GM12801 (cell line): ENCODE results near the gene PRKD2.

Source experiments
- TF ChIP-seq, protein P1 (sequence below): IDR thresholded peaks from one replicate; pipeline ENCODE4 v1.5.1; 2011; ENCODE audit warnings: control low read depth; ENCODE audit not compliant: insufficient read length; ENCODE audit errors: extremely low read depth

The PRKD2 gene

DNA sequence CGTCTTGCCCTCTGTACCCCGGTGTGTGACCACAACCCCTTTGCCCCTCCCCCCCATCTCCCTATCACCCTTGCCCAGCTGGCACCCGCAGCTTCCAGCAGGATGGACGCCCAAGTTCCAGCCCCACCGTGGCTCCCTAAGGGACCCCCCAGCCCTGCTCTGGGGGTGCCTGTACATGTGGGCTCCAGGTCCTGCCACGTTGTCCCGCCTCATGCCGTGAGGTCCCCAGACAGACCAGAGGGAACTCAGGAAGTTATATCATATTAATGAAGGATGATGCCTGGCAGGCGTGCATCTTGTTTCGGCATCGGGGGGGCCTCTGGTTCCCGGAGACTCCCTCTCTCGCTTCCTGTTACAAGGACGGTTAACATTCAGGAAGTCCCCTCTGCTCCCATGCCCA lies 90.5 kb downstream of the PRKD2 start:
- TF ChIP-seq, protein P1, sequence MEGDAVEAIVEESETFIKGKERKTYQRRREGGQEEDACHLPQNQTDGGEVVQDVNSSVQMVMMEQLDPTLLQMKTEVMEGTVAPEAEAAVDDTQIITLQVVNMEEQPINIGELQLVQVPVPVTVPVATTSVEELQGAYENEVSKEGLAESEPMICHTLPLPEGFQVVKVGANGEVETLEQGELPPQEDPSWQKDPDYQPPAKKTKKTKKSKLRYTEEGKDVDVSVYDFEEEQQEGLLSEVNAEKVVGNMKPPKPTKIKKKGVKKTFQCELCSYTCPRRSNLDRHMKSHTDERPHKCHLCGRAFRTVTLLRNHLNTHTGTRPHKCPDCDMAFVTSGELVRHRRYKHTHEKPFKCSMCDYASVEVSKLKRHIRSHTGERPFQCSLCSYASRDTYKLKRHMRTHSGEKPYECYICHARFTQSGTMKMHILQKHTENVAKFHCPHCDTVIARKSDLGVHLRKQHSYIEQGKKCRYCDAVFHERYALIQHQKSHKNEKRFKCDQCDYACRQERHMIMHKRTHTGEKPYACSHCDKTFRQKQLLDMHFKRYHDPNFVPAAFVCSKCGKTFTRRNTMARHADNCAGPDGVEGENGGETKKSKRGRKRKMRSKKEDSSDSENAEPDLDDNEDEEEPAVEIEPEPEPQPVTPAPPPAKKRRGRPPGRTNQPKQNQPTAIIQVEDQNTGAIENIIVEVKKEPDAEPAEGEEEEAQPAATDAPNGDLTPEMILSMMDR: no peak

DNA sequence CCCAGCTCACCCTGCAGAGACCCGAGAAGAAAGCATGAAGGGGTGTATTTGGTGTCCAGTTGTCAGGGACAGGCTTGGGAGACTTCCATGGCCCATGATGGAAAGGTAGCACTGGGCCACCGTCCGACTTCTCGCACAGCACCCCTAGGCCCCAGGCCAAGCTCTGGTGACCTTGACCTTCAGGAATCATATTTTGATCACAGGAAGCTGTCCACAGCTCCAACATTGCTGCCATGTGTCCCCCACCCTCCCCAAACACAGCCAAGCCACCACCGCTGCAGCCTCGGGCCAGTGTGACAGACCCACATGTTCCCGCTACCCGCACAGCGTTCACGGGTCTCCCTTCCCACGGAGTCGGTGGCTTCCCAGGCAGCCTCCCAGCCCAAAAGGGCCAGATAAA lies 91.2 kb downstream of the PRKD2 start:
- TF ChIP-seq, protein P1: no peak

DNA sequence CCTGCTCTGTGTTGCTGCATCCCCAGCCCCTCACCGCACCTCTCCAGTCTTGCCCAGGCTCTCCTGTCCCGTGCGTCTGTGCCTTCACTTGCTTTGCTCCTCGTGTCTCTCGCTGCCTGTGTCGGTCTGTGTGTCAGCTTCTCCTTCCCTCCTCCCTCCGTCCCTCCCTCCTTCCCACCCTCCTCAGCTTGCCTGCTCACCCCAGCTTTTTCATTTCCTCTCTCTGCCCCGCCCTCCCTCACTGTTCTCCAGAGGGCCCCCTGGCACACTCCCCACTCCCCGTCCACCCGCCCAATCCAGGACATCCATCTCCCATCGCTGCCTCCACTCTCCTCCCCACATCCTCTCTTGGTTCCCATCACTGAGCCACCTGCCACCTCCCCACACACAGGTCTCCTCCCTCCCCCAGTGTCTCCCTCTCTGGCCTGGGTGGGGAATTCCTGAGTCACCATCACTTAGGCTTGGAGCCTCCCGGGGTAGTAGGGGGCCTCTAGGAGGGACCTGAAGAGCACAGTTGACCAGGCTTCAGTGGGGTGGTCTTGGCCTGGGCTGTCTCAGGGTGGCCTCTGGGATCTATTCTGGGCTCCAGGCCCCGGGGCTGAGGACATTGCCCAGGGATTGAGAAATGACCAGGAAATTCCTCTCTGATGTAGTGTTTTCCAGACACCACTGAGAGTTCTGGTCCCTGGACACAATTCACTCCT lies 91.8 kb downstream of the PRKD2 start, which contains the start of gene PTGIR:
PTGIR (minus strand) TSS at position 132 of the 704 bp plus-strand sequence. CDS start 864 bp downstream, outside the sequence.
- TF ChIP-seq, protein P1: no peak
